Keratinocyte (primary cell): ENCODE results near the gene FUOM. TPM values are rescaled to one million over a fixed set of nuclear protein-coding genes. Genes with fewer than 3 reads are reported as not detected.

Experiments used
- DNase-seq: peaks from one replicate; pipeline ENCODE4 v3.0.0-alpha.2; 2011; ENCODE audit warnings: low read depth, missing footprints, low spot score
- FAIRE-seq: peaks from 2 replicates; lab custom pipeline; 2011; peaks lifted over from hg19 to GRCh38; lab: Jason Lieb, UNC
- H2AFZ ChIP-seq: 2 replicates; pipeline ENCODE4 v1.6.0; 2012; ENCODE audit warnings: low read length, control low read depth, inconsistent platforms; ENCODE audit not compliant: control insufficient read depth
- H3K27ac ChIP-seq: 2 replicates; pipeline ENCODE4 v1.5.1; 2011; ENCODE audit warnings: low read length; ENCODE audit not compliant: control insufficient read depth, insufficient read depth
- H3K27me3 ChIP-seq: 3 replicates; pipeline ENCODE4 v1.6.0; 2011; ENCODE audit warnings: low read length; ENCODE audit not compliant: control insufficient read depth, insufficient read depth; ENCODE audit errors: extremely low read depth
- H3K36me3 ChIP-seq, 2 experiments: 2 replicates in 1 of 2; 3 replicates in 1 of 2; pipeline ENCODE4 v1.5.1; 2011; ENCODE audit warnings: low read length in 2 of 2, mild to moderate bottlenecking in 1 of 2; ENCODE audit not compliant: control insufficient read depth in 2 of 2, insufficient read depth in 2 of 2; ENCODE audit errors: extremely low read depth in 1 of 2
- H3K4me1 ChIP-seq: 3 replicates; pipeline ENCODE4 v1.5.1; 2011; ENCODE audit warnings: low read length; ENCODE audit not compliant: control insufficient read depth, insufficient read depth; ENCODE audit errors: extremely low read depth
- H3K4me2 ChIP-seq: 3 replicates; pipeline ENCODE4 v1.6.0; 2011; ENCODE audit warnings: low read depth, low read length; ENCODE audit not compliant: control insufficient read depth, insufficient read depth; ENCODE audit errors: extremely low read depth
- H3K4me3 ChIP-seq, 3 experiments: fragments of 200-600 bp in 1 of 3; sonication (generic) in 1 of 3; 2 replicates in 2 of 3; 3 replicates in 1 of 3; pipeline ENCODE4 v1.5.1; 2011 to 2016; ENCODE audit warnings: low read length in 3 of 3, mild to moderate bottlenecking in 3 of 3, control low read depth in 2 of 3, inconsistent platforms in 1 of 3, low read depth in 1 of 3, mixed read lengths in 1 of 3, mixed run types in 1 of 3, moderate library complexity in 1 of 3; ENCODE audit not compliant: control insufficient read depth in 2 of 3, insufficient read depth in 2 of 3; ENCODE audit errors: extremely low read depth in 1 of 3
- H3K79me2 ChIP-seq: 2 replicates; pipeline ENCODE4 v1.6.0; 2012; ENCODE audit warnings: low read length; ENCODE audit not compliant: control insufficient read depth, insufficient read depth
- H3K9ac ChIP-seq: 3 replicates; pipeline ENCODE4 v1.6.0; 2011; ENCODE audit warnings: low read length; ENCODE audit not compliant: control insufficient read depth, insufficient read depth; ENCODE audit errors: extremely low read depth
- H3K9me1 ChIP-seq: 3 replicates; pipeline ENCODE4 v1.6.0; 2011; ENCODE audit warnings: low read length; ENCODE audit not compliant: control insufficient read depth, insufficient read depth; ENCODE audit errors: extremely low read depth
- H3K9me3 ChIP-seq: 2 replicates; pipeline ENCODE4 v1.5.1; 2012; ENCODE audit warnings: low read depth, low read length; ENCODE audit not compliant: control insufficient read depth
- H4K20me1 ChIP-seq: 3 replicates; pipeline ENCODE4 v1.6.0; 2011; ENCODE audit warnings: low read length; ENCODE audit not compliant: control insufficient read depth, insufficient read depth; ENCODE audit errors: extremely low read depth
- EZH2 ChIP-seq: IDR thresholded peaks from one replicate; pipeline ENCODE4 v1.6.1; 2012; ENCODE audit warnings: inconsistent platforms, mild to moderate bottlenecking, low read length, moderate library complexity
- dilution Hi-C: fragments of 300-500 bp; cut with MboI; formaldehyde crosslinking; loops from one replicate; pipeline ENCODE4 v1.7.0; 2020; ENCODE audit warnings: low sequenced_read_pairs; ENCODE audit not compliant: extremely low pct_ligation_motif_present
- polyA plus RNA-seq, 5 experiments: library from polyadenylated mRNA; depleted of rRNA in 3 of 5; stranded (reverse) in 3 of 5; stranded (forward) in 1 of 5; unstranded in 1 of 5; fragments of >200 nt; gene quantifications; 1 replicate in 1 of 5; 2 replicates in 3 of 5; 3 replicates in 1 of 5; pipeline versions ENCODE4 v1.2.1 to v1.2.3, GENCODE V29; 2011 to 2012; ENCODE audit warnings: missing spikeins in 2 of 5, low read depth in 1 of 5, low replicate concordance in 1 of 5
- TF ChIP-seq, protein P1 (sequence below), 3 experiments: IDR thresholded peaks in 1 of 3; conservative IDR thresholded peaks in 1 of 3; optimal IDR thresholded peaks in 1 of 3; 2 replicates in 2 of 3; 3 replicates in 1 of 3; pipeline versions ENCODE3 to v1.5.1; 2011; ENCODE audit warnings: low read length in 3 of 3, mild to moderate bottlenecking in 3 of 3, moderate library complexity in 2 of 3, control low read depth in 1 of 3, inconsistent platforms in 1 of 3; ENCODE audit not compliant: insufficient read depth in 2 of 3; ENCODE audit errors: extremely low read depth in 1 of 3

Gene FUOM
- polyA plus RNA-seq, 1 donor (not counting 4 experiments of a cell fraction or from before 2014, with no cell fraction given), result 11.3 TPM

DNA sequence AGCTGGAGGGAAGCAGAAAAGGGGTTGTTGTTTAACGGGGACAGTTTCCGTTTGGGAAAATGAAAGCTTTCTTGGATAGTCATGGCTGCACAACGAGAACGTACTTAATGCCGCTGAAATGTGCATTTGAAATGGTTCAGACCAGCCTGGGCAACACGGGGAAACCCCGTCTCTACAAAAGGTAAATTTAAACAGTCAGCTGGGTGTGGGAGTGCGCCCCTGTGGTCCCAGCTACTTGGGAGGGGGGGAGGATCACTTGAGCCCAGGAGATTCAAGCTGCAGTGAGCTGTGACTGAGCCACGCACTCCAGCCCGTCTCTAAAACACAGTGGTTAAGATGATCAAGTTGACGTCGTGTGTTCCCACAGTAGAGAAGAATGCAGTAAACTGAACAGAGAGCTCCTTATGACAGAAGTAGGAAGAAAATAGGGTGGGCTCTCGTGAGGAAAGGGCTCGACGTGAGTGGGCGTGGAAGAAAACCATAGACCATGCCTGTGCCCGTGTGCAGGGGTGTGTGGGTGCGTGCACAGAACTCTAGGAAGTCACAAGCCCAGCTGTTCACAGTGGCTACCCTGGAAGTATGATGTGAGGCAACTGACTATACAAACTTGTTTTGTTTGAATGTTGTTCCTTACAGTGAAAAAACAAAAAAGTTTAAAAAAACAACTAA is 4.1 kb upstream of the FUOM start:
- no peak overlapping the region for H3K27ac ChIP-seq
- H3K4me3 ChIP-seq, result no peak overlapping the region
- no peaks in the 10 kb centered on the region for H3K9me3 ChIP-seq
- H3K9me1 ChIP-seq, result no peaks in the 10 kb centered on the region
- no peaks in the 10 kb centered on the region for H4K20me1 ChIP-seq
- FAIRE-seq, result no peak
- H2AFZ ChIP-seq, result no peak overlapping the region
- dilution Hi-C loops, result no loop called here
- TF ChIP-seq, protein P1, sequence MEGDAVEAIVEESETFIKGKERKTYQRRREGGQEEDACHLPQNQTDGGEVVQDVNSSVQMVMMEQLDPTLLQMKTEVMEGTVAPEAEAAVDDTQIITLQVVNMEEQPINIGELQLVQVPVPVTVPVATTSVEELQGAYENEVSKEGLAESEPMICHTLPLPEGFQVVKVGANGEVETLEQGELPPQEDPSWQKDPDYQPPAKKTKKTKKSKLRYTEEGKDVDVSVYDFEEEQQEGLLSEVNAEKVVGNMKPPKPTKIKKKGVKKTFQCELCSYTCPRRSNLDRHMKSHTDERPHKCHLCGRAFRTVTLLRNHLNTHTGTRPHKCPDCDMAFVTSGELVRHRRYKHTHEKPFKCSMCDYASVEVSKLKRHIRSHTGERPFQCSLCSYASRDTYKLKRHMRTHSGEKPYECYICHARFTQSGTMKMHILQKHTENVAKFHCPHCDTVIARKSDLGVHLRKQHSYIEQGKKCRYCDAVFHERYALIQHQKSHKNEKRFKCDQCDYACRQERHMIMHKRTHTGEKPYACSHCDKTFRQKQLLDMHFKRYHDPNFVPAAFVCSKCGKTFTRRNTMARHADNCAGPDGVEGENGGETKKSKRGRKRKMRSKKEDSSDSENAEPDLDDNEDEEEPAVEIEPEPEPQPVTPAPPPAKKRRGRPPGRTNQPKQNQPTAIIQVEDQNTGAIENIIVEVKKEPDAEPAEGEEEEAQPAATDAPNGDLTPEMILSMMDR (optimal IDR thresholded peaks at IDR 0.05 in 1 of 3, IDR thresholded peaks at IDR 0.05 in 1 of 3, conservative IDR thresholded peaks at IDR 0.05 in 1 of 3; ENCODE audit: extremely low read depth in 1 of 3, insufficient read depth in 2 of 3, low read length in 3 of 3), result no peak
- TF ChIP-seq EZH2, result no peak
- DNase-seq, result no peak
- H3K36me3 ChIP-seq, result peaks cover 12 to 21% of the 10 kb centered on the region in 2 experiments
- peaks cover 5% of the 10 kb centered on the region for H3K4me1 ChIP-seq
- H3K9ac ChIP-seq, result no peak overlapping the region
- no peaks in the 10 kb centered on the region for H3K79me2 ChIP-seq
- H3K4me2 ChIP-seq, result no peak overlapping the region
- H3K27me3 ChIP-seq, result peaks cover under 1% of the 10 kb centered on the region

DNA sequence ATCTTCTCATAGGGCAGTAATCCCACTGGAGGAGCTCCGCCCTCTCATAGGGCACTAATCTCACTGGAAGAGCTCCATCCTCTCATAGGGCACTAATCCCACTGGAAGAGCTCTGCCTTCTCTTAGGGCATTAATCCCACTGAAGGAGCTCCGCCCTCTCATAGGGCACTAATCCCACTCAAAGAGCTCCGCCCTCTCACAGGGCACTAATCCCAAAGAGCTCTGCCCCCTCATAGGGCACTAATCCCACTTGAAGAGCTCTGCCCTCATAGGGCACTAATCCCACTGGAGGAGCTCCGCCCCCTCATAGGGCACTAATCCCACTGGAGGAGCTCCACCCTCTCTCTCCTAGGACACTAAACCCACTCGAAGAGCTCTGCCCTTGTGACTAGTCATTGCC is 3.4 kb upstream of the FUOM start:
- Histone ChIP-seq H3K9me1 (no peaks in the 10 kb centered on the region), H2AFZ (no peak overlapping the region), H3K4me3 (no peak overlapping the region), H3K4me2 (no peak overlapping the region), H3K9me3 (no peaks in the 10 kb centered on the region), H3K27me3 (peaks cover 7% of the 10 kb centered on the region), H3K4me1 (peaks cover 5% of the 10 kb centered on the region), H3K79me2 (no peaks in the 10 kb centered on the region), H3K27ac (no peak overlapping the region), H4K20me1 (no peaks in the 10 kb centered on the region), H3K9ac (no peak overlapping the region), H3K36me3 (peaks cover 9 to 15% of the 10 kb centered on the region in 2 experiments)
- TF ChIP-seq, protein P1 (optimal IDR thresholded peaks at IDR 0.05 in 1 of 3, IDR thresholded peaks at IDR 0.05 in 1 of 3, conservative IDR thresholded peaks at IDR 0.05 in 1 of 3; ENCODE audit: extremely low read depth in 1 of 3, insufficient read depth in 2 of 3, low read length in 3 of 3), result no peak
- no peak for TF ChIP-seq EZH2
- dilution Hi-C loops, result no loop called here
- no peak for DNase-seq
- no peak for FAIRE-seq
